Heart left ventricle (tissue), 16 donors: ENCODE data around the gene MRPL24. TPM values are rescaled to one million over a fixed set of nuclear protein-coding genes. Genes with fewer than 3 reads are reported as not detected.

Experiments
- ATAC-seq, 4 donors: fragments of 200-7000 bp; cut with Tn5 transposase; one replicate each; pipeline ENCODE4 v1.9.1; 2020 to 2022; ENCODE audit warnings: moderate library complexity in 4 of 4, mild to moderate bottlenecking in 3 of 4, moderate number of reproducible peaks in 1 of 4
- DNase-seq, 5 donors: peaks; one replicate each; pipeline ENCODE4 v3.0.0-alpha.2; 2020
- H3K27ac ChIP-seq, 12 donors: fragments of 200-600 bp; sonication (generic) in 4 of 12; one replicate each; pipeline versions ENCODE4 v1.5.0 to v1.8.0; 2016 to 2022; ENCODE audit warnings: mild to moderate bottlenecking in 2 of 12
- H3K27me3 ChIP-seq, 9 donors: fragments of 200-600 bp; sonication (generic) in 2 of 9; one replicate each; pipeline versions ENCODE4 v1.5.1 to v1.8.0; 2016 to 2022; ENCODE audit warnings: mild to moderate bottlenecking in 3 of 9
- H3K36me3 ChIP-seq, 9 donors: fragments of 200-600 bp; sonication (generic) in 2 of 9; one replicate each; pipeline versions ENCODE4 v1.5.0 to v1.8.0; 2018 to 2022; ENCODE audit warnings: mild to moderate bottlenecking in 2 of 9
- H3K4me1 ChIP-seq, 12 donors: fragments of 200-600 bp; sonication (generic) in 4 of 12; one replicate each; pipeline versions ENCODE4 v1.5.0 to v1.8.0; 2016 to 2022; ENCODE audit warnings: mild to moderate bottlenecking in 3 of 12
- H3K4me3 ChIP-seq, 12 donors: fragments of 200-600 bp; sonication (generic) in 4 of 12; one replicate each; pipeline versions ENCODE4 v1.5.0 to v1.8.0; 2017 to 2022; ENCODE audit warnings: mild to moderate bottlenecking in 9 of 12, moderate library complexity in 4 of 12
- H3K9me3 ChIP-seq, 12 donors: fragments of 200-600 bp; sonication (generic) in 4 of 12; one replicate each; pipeline versions ENCODE4 v1.5.0 to v1.8.0; 2016 to 2022; ENCODE audit warnings: mild to moderate bottlenecking in 1 of 12
- CTCF ChIP-seq, 12 donors: fragments of 200-600 bp; sonication (generic) in 4 of 12; IDR thresholded peaks; one replicate each; pipeline versions ENCODE4 v1.5.0 to v1.8.0; 2018 to 2022; ENCODE audit warnings: antibody characterized with exemption in 12 of 12, mild to moderate bottlenecking in 5 of 12
- POLR2A ChIP-seq, 2 donors: fragments of 450-650 bp; IDR thresholded peaks; one replicate each; pipeline ENCODE4 v1.6.1; 2017; ENCODE audit warnings: antibody characterized with exemption in 2 of 2, mild to moderate bottlenecking in 2 of 2, moderate library complexity in 2 of 2
- whole genome bisulfite sequencing, 4 donors: extraction: QIAGEN DNeasy Blood & Tissue Kit in 2 of 4; methylation state at CpG; one replicate each; pipeline versions ENCODE4 v1.1.5 to v1.1.7; 2013 to 2018; 5-methylcytosine and 5-hydroxymethylcytosine counted together
- intact Hi-C, 10 donors: fragments of 100-400 bp; cut with DNase I; formaldehyde crosslinking; loops; one replicate each; pipeline versions ENCODE4 v1.11.1 to v1.14.2; 2022
- polyA plus RNA-seq, 2 donors: library from polyadenylated mRNA; stranded (reverse); fragments of 200-250 nt; gene quantifications; one replicate each; pipeline ENCODE4 v1.2.3, GENCODE V29; 2013
- total RNA-seq, 9 donors: library from RNA; depleted of rRNA in 2 of 9; stranded (reverse); fragments of >200 nt in 2 of 9; fragmentation: NEBNext Ultra II Directional in 3 of 9; extraction: Animal tissue kit (Norgen Biotek cat#: 25700) in 3 of 9; gene quantifications; one replicate each; pipeline versions ENCODE4 v1.1.0 to v1.2.4, GENCODE V29; 2016 to 2023
- donor health status: ischemic (EF 13 %, LVEDD 7.1; RV severe dilation, severe dysfunction).
- donor health status: healthy with polysubstance abuse.
- donor health status: DM: no; HTN: yes; CAD: no.
- donor health status: DM: no; HTN: no; CAD: no.
- donor health status: ischemic (EF 25% LVEDD 6.9; RV normal size, moderate dysfunction).
- donor health status: ischemic (EF 25% LVEDD 5.7; RV mildly dilated, moderate dysfunction).
- donor health status: healthy.
- donor health status: DM: yes; HTN: yes; CAD: no.
- donor health status: ischemic (EF 35%, LVEDD 5.7; RV mildly dilated, moderate dysfunction).
- donor health status: nonischemic (EF 11% LVEDD 7.7; RV severe dilation, severe dysfunction).
- donor health status: DM: yes; HTN: yes; CAD: no.
- donor health status: PGD.
- donor health status: ischemic (EF 29% LVEDD 5.4; RV normal size, mild dysfunction).
- donor health status: nonischemic (EF 23%, LVEDD 6.1; RV moderate dilation, normal function).

Gene MRPL24
- total and polyA plus RNA-seq, 11 donors = 74.8 to 230 (median 84.8) TPM

GRCh38 chr1:156691191-156691590 lies 49.7 kb downstream of the MRPL24 start:
- 82 to 85% (median 83%) methylated on average over 6 to 10 of the region's 10 CpGs for WGBS, 4 donors
- TF ChIP-seq CTCF (IDR thresholded peaks at IDR 0.05) (no peak), POLR2A (IDR thresholded peaks at IDR 0.05) (no peak)
- ATAC-seq (no peak), DNase-seq (peak in 1 of 5 donors; percentile 32)
- intact Hi-C loops = loop anchor here in 4 of 10 donors (2.0 to 10.0 kb wide), 5 partner anchors 34 to 201 kb away; partner anchors contain the start of genes NTRK1 (in 1 of the 4) and PEAR1 (in 1 of the 4)
- Histone ChIP-seq H3K27ac (no peak overlapping the region), H3K4me1 (peaks cover 0 to 19% (median 9%) of the 10 kb centered on the region in 12 donors), H3K36me3 (no peaks in the 10 kb centered on the region), H3K9me3 (no peaks in the 10 kb centered on the region), H3K27me3 (peaks cover 0 to 44% (median 25%) of the 10 kb centered on the region in 9 donors), H3K4me3 (no peak overlapping the region)

GRCh38 chr1:156690675-156691036 lies 50.2 kb downstream of the MRPL24 start:
- H3K27ac ChIP-seq = no peak overlapping the region
- no peak for ATAC-seq
- no peaks in the 10 kb centered on the region for H3K36me3 ChIP-seq
- peaks cover 0 to 44% (median 27%) of the 10 kb centered on the region in 9 donors for H3K27me3 ChIP-seq
- H3K4me3 ChIP-seq = no peak overlapping the region
- H3K4me1 ChIP-seq = peaks cover 0 to 19% (median 9%) of the 10 kb centered on the region in 12 donors
- TF ChIP-seq POLR2A (IDR thresholded peaks at IDR 0.05) = no peak
- no peak for TF ChIP-seq CTCF (IDR thresholded peaks at IDR 0.05)
- DNase-seq = peak in 1 of 5 donors; percentile 46
- WGBS, 4 donors = 71 to 80% (median 77%) methylated on average over 8 of the region's 8 CpGs
- H3K9me3 ChIP-seq = no peaks in the 10 kb centered on the region
- intact Hi-C loops = loop anchor here in 4 of 10 donors (2.0 to 10.0 kb wide), 5 partner anchors 34 to 202 kb away; partner anchors contain the start of genes NTRK1 (in 1 of the 4) and PEAR1 (in 1 of the 4)

- 17 to 26% (median 24%) methylated on average over 9 to 10 of the region's 10 CpGs for WGBS, 4 donors
- H3K27me3 ChIP-seq = peaks cover 0 to 44% (median 32%) of the 10 kb centered on the region in 9 donors
- peak overlapping the region in 5 of 12 donors; percentile 3 to 28 (median 8) for H3K4me3 ChIP-seq
Observed at GRCh38 chr1:156689953-156690674, 50.8 kb downstream of the MRPL24 start.

More at GRCh38 chr1:156689953-156690674, 50.8 kb downstream of the MRPL24 start:
- Histone ChIP-seq H3K9me3 (no peaks in the 10 kb centered on the region), H3K27ac (no peak overlapping the region), H3K4me1 (peaks cover 0 to 19% (median 9%) of the 10 kb centered on the region in 12 donors), H3K36me3 (no peaks in the 10 kb centered on the region)
- DNase-seq (peak in 1 of 5 donors; percentile 34), ATAC-seq (peak in 2 of 4 donors; percentile 6 to 12)
- intact Hi-C loops = loop anchor here (1.0 to 10.0 kb wide), 15 partner anchors 34 to 237 kb away; partner anchors contain the start of genes NTRK1 (in 2 of the 10) and PEAR1 (in 2 of the 10)
- TF ChIP-seq POLR2A (IDR thresholded peaks at IDR 0.05) (no peak), CTCF (IDR thresholded peaks at IDR 0.05) (no peak)
